ELF-1 (cell line): ENCODE measurements around the gene ERMAP.
A peak's percentile ranks its signal among the peaks of the same experiment; 100 is the strongest.

Experiments used
- DNase-seq: peaks from one replicate; pipeline ENCODE4 v3.0.0-alpha.2; 2016; ENCODE audit warnings: low read depth, low spot score

The ERMAP gene, protein sequence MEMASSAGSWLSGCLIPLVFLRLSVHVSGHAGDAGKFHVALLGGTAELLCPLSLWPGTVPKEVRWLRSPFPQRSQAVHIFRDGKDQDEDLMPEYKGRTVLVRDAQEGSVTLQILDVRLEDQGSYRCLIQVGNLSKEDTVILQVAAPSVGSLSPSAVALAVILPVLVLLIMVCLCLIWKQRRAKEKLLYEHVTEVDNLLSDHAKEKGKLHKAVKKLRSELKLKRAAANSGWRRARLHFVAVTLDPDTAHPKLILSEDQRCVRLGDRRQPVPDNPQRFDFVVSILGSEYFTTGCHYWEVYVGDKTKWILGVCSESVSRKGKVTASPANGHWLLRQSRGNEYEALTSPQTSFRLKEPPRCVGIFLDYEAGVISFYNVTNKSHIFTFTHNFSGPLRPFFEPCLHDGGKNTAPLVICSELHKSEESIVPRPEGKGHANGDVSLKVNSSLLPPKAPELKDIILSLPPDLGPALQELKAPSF

DNA sequence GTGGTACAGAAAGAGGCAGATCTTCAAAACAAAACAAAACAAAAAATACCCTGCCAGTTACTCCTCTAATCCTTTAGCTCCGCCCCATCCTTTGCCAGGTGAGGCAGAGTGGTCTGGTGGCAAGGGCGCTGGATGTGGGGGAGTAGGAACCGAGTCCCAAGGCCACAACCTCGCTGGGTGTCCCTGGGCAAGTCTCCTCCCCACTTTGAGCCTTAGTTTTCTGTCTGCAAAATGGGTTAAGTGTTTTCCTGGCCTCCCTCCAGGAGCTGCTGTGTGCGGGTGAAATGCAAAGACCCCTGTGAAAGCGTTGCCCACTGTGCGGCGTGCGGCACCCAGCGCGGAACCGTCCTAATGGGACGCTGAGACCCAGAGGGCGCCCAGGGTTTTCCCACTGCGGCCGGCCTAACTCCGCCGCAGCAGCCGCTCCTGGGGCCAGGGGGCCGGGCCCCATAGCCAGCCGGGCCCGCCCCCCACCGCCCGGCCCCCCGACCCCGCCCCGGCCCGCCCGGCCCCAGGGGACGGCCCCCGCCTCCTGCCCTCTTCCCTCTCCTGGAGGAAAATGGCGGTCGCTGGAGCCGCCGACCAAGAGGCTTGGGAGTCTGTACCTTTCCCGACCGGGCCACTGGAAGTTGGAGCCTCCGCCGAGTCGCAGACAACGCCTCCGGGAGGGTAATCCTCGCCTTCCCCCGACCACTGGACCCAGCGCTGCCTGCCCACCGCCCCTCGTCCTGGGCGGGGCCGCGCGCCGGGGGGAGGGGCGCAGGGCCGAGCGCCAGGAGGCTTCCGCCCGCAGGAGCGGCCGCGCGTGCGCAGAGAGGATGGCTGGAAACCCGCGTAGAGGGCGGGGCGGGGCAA is at the start of gene ERMAP, which contains the start of gene SVBP:
TSS of gene ERMAP (plus strand) at position 538 of the 855 bp plus-strand sequence. CDS start 13,327 bp downstream, outside the sequence.
TSS of gene SVBP (minus strand) at position 813 of the 855 bp plus-strand sequence. CDS start 853 bp downstream, outside the sequence.
- peak; percentile 94 for DNase-seq

DNA sequence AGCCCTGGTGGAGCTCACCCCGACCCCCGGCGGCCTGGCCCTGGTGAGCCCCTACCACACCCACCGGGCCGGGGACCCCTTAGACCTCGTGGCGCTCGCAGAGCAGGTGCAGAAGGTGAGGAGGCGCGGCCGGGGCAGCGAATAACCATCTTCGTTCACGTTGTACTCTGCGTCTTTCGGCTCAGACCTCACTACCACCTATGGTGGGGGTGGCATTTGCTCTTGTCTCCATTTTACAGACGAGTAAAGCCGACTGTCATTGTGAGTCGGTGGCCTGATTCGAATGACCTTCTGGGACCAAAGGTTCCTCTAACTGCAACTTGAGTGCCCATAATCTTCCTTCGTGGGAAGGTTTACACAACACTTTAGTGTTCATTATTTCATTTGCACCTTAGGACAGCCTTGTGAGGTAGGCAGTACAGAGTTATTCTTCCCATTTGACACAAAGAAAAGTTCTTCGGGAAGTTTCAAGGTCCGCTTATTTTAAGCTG is 49.4 kb upstream of the ERMAP start:
- no peak for DNase-seq

DNA sequence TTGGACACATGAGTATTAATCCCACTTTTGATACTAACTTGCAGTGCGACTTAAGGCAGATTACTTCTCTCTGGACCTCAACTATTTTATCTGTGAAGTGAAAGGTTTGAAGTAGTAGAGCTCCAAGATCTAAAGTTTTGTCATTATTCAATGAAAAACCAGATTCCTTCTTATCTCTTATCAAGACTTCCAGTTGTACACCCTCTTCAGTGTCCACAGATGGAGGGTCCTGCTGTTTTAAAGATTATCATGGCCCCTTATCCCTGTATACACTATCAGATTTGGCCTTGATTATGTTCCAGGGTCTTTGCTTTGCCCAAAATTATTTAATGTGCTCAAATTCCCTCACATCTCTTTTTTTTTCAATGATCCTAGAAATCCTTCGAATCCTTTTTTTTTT is 48.8 kb upstream of the ERMAP start:
- no peak for DNase-seq

DNA sequence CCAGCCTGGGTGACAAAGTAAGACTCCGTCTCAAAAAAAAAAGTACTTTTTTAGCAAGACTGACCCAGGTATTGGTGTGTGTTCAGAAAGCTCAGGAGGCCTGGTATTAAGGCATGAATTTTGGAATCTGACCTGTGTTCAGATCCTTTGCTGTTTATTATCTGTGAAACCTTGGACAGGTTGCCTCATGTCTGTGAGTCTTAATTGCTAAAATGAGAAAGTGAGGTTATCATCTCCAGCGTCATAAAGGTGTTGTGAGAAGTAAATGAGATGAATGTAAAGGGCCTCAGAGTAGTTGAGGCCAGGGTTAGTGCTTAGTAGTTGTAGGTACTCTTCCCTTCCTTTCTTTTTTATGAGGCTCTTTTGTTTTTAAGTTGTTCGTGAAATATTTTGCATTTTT is 47.1 kb upstream of the ERMAP start:
- DNase-seq, result no peak

DNA sequence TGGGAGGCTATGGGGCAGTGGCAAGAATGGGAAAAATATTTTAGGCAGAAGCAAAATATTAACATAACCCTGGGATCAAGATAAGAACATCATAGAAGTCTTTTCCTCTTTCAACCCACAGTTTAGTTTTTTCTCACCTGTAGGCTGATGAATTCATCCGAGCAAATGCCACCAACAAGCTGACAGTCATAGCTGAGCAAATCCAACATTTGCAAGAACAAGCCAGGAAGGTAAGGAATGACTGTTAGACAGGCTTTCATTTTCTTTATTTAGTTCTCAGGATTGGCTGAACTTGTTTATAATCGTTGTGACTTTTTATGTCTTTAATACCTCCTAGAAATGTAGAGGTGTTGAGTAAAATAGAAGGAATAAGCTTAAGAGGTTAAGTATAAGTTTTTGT is 43.5 kb upstream of the ERMAP start:
- DNase-seq, result no peak

DNA sequence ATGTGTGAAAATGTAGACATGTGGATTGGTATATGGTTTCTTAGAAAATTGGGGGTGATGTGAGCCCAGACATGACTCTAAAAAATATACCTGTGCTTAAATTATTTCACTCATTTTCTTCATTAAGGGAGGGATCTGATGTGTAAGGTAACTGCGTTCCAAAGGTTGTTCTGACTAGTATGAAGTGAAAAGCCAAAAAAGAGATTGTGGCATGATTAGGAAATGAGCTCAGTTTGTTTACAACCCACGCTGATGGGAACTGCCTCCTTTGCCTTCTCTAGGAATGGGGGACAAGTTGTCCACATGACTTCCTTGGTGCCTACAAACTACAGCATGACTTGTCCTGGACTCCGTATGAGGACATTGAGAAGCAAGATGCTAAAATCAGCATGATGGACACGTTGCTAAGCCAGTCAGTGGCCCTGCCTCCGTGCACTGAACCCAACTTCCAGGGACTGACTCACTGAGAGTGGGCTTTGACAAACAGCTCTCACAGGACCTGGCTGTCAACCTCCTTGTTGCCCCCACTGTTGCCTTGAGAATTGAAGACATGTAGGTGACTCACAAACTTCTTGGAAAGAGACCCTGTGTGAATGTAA is 41.9 kb upstream of the ERMAP start:
- DNase-seq, result no peak

DNA sequence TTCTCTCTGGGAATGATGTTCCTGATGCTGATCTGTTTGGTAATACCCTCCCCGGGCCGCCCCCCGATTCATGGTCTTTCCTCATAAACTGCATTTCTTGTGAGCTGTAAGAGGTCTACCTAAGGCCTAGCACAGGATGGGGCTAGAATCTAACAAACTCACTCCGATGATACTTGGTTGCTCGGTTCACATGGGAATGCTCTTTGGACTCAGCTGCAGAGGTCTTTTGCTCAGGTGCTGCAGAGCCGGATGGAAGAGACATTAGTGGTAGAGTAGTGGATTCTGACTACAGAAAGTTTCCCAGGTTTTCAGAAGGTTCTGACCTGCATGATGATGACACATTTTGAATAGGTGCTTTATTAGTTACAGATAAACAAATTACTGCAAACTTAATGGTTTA is 40.4 kb upstream of the ERMAP start:
- DNase-seq, result no peak

DNA sequence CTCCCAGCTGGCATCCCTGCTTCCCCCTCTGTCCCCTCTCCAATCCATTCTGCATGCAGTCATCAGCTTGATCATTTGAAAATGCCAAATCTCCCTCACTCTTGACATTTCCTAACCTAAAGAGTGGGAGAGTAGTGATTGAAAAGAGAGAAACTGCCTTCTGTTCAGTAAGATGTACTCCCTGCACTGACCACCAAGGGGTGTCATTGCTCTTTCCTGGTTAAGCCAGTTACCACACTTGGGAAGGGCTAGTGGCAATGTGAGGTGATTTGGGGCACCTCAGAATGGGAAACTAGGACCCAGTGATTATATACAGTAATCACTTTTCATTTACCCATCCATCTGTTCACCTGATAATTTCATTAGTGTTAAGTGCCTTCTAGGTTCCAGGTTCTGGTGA is 39.1 kb upstream of the ERMAP start:
- no peak for DNase-seq

DNA sequence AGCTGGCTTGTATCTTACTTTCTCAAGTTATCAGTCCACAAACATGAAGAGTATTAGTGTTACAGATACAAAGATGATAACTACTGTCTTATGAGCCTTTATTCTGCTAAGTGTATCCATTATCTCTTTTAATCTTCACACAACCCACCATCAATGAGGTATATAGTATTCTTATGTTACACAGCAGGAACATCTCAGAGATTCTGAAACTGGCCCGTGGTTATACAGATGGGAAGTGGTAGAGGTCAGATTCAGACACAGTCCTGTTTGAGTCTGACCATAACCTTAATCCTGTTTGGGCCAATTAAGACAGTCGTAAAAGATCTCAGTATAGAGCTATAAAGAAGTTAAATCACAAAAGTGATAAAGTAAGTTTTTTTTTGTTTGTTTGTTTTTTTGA is 37.2 kb upstream of the ERMAP start:
- no peak for DNase-seq

DNA sequence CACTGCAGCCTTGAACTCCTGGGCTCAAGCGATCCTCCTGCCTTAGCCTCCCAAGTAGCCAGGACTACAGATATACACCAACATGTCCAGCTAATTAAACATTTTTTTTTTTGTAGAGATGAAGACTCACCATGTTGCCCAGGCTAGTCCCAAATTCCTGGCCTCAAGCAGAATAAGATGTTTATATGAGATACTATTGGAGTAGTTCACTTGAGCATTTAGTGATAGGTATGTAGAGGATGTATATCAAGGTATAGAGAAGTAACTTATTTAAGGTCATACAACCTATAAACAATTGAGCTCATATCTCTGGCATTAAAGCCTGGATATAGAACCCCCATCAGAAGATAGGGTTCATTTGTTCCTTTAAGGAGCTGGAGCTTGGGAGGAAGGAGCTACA is 36.7 kb upstream of the ERMAP start:
- DNase-seq, result no peak

DNA sequence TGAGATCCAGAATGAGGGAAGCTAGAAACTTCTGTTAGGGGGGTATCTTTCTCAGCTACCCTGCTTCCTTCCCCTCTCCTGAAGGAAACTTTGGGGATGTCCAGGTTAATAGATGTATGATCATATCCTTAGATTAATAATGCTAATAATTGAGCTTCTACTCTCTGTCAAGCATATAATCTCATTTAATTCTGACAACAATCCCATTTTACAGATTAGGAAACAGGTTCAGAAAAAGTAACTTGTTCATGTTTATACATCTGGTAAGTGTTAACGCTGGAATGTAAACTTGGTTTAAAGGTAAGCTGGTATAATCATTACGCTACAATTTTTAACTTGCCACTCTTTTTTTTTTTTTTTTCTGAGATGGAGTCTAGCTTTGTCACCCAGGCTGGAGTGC is 33.8 kb upstream of the ERMAP start:
- no peak for DNase-seq

DNA sequence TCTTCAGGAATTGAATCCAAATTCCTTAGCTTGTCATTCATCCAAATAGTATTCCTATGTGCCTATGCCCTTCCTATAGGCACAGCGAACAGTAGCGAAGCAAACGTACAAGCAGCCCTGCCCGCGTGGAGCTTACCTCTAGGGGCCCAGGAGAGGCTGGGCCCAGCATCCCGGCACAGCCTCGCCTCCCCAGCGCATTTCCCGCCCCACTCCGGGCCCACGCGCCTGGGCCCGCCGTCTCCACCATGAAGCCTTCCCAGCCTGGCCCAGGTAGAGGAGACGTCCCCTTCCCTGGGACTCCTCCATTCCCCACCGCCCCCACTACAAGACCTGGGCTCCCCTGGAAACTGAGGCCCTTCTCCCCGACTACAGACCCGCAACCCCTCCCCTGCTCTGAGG is 32.4 kb upstream of the ERMAP start:
- no peak for DNase-seq

DNA sequence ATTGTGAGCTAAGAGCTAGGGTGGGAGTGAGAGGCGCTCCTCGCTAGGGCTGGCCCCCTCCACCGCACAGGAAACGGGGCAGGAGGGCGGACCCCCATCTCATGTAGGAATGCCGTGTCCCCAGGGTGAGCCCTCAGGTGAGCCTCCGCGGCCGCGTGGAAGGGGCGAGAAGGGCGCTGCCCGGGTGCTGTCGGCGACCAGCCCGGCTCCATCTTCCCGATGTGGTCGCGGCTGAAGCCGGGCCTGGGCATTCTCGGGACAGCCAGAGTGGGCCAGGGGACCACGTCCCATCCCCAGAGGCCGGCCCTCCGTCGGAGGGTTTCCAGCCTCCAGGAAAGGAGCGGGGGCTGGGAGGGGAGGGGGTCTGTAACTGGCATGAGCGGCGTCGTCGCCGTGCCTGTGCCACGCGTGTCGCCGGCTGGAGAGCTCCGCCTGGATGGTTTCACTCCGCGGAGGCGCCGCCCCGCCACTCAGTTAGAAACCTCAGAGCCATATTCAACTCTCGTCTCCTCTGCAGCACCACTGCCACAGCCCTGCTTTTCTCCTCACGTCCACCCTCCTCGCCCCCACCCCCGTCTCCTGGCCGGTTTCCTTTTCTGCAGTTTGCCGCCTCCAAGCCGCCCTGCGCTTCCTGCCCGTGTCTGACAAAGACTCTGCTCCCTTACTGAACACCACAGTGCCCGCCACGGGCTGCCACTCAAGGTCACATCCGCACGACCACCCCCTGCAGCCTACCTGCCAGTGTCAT is 31.8 kb upstream of the ERMAP start, which contains the start of gene TMEM269:
TSS of gene TMEM269 (plus strand) at position 46 of the 748 bp plus-strand sequence. CDS start 4,903 bp downstream, outside the sequence.
- no peak for DNase-seq

DNA sequence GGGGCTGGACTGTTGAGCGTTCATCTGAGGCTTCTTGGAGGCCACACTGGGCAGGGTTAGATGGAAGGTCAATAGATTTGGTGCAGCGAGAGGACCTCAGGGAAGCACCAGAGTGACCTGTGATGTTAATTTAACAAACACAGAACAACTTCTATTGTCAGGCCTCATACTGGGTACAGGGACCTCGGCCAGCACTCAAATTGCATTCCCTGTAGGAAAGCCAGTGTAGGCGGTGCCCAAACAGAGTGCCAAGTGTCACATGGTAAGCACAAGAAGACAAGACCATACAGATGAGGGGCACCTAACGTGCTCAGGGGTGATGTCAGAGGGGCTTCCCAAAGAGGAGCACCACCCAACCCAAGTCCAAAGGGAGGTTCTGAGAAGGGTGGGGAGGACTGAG is 30.8 kb upstream of the ERMAP start:
- no peak for DNase-seq

DNA sequence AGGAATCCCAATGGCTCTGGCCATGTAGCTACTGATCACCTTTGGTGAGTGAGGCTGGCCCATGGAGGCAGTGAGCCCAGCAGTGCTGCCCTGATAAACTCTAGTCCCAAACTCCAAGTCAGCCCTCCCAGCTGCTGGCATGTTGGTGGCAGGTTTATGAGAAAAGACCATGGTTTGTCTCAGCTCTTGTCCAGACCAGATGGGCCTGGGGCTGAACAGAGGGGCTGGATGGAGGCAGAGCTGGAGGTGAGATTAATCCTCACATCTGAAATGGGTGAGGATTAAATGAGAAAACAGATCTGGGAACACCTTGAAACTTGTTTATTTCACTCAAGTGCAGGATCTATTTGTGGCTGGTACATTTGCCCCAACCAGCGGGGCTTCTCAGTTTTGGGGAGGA is 28.9 kb upstream of the ERMAP start:
- no peak for DNase-seq

DNA sequence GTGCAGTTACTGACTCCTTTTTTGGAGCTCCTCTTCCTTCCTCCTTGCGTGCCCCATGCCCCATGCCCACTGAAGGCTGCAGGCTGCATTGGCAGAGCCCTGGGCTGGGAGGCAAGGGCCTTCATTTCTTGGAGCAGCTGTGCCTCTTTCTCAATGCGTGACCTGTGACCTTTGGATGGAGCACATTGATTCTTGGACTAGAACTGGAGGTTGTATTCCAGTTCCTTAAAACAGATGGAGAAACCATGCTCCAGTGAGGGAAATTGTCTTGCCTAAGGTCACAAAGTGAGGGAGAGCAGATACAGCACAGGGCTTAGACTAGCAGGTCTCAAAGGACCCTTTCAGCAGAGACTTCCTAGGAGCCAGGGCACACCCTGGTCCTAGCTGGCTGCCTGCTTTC is 23.1 kb upstream of the ERMAP start:
- DNase-seq, result no peak

DNA sequence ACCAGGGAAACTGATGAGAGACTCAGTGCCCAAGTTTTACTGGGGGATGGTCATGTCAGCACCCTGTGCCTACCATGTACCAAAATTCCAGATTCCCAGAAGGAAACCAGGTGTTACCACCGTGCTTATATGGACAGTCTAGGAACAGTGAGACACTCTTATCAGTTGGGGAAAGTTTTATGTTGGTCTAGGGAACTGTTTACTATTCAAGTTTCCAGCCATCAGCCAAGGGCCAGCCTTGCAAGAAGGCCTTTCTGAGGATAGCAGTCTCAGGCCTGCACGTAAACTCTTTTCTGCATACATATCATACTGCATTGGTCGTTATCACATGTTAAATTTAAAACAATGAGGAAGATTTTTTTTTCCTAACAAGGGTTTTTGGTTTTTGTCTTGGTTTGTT is 19.5 kb upstream of the ERMAP start:
- DNase-seq, result no peak

DNA sequence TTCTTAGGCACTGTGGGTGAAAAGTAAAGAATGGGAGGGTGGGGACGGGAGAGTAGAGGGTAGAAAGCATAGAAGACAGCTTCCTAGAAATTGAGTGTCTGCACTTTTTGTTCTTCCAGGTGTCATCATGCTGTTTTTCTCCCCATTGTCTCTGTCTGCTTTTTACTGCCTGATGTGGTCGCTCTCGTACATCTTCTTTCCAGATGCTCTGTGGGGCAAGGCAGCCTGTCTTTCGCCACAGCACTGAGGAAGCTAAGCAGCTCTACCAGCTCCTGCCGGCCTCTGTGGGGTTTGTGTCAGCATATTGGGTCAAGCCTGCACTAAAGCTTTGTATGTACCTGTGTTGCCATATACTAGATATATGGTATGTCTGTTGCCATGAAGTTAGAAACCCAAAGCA is 18.9 kb upstream of the ERMAP start:
- DNase-seq, result no peak

DNA sequence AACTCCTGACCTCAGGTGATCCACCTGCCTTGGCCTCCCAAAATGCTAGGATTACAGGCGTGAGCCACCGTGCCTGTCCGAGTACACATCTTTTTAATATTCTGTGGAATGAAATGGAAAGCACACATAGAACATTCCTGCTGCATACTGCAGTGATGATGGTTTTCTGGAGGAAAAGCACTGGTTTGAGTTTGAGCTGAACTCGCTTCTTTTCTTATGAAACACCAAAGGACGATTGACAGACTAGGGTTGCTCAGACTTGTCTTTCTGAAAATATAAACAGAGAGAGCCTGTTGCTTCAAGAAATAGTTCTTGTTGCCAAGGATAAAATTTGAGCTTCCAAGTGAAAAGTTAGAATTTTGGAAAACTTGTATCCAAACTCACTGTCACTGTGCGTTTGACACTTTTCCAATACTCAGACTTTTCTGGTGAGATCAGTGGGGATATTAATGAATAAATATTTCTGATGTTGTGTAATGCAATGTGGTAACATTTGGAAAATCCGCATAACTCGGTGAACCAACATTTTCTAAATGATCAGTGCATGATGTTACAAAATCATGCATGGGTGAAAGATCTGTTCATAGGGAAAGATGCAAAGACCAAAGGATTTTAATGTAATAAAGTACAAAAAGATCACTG is 15.0 kb upstream of the ERMAP start:
- DNase-seq, result no peak

DNA sequence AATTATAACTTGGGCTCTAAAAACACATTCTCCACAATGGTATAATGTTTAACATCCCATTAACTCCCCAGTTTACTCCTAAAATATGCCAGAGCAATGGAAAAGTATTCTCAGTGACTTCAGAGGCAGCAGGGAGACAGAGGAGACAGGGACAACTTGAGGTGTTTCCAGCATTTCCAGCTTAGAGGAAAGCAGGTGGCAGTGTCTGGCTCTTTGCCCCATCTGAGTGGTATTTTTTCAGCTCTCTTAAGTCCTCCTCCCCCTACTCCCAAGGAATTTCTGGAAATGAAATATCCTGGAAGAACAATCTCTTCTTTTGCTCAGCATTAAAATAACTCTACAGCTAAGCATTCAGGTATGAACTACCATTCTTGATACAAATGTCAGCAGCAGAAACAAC is 10.8 kb upstream of the ERMAP start:
- DNase-seq, result no peak

DNA sequence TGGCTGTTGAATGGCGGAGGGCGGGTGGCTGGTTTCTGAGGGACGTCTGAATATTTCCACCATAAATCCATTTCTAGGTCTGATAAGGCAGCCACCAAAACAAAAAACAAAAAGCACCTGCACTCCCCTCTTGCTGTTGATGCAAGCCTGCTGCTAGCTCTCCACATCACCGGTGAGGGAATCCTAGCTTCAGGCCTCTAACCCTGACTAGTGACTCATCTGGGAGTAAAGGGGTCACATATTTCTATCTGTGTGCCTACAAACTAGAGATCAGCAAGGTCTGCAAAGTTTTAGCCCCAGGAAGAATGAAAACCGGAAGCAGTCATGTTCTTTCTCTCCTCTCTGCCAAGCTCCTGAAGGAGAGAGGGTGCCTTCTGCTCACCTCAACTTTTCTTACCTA is 10.3 kb upstream of the ERMAP start:
- no peak for DNase-seq
